ENCODE data around the gene SPAG5. TPM values are rescaled to one million over a fixed set of nuclear protein-coding genes. Genes with fewer than 3 reads are reported as not detected.
A peak's percentile ranks its signal among the peaks of the same experiment; 100 is the strongest.
"Not testable (repeated sequence)": the region's sequence is repeated elsewhere in the genome, so short reads cannot be mapped to it uniquely, and the experiment has no call there.

SPAG5 gene
- total RNA-seq, 1 donor from 2014 or later: 28.5 TPM

GRCh38 chr17:28577466-28577824 lies 21.4 kb downstream of the SPAG5 start:
- no peak for TF ChIP-seq CTCF (IDR thresholded peaks at IDR 0.05; ENCODE audit: unreplicated experiment)

GRCh38 chr17:28576758-28577465 lies 21.9 kb downstream of the SPAG5 start, which contains the start of gene ALDOC:
ALDOC (minus strand) TSS chr17:28576895; CDS start chr17:28575532, 1,363 bp downstream.
- Mint-ChIP-seq H3K4me1 (ENCODE audit: unreplicated experiment) (peaks cover 7% of the 10 kb centered on the region), H3K9me3 (ENCODE audit: unreplicated experiment) (no peaks in the 10 kb centered on the region), H3K27ac (ENCODE audit: unreplicated experiment) (no peak within 1 kb of the TSS), H3K4me3 (ENCODE audit: unreplicated experiment) (peak within 1 kb of the TSS; percentile 76), H3K27me3 (ENCODE audit: unreplicated experiment) (peaks cover 10% of the 10 kb centered on the region), H3K36me3 (ENCODE audit: low read depth, unreplicated experiment) (peaks cover 19% of the 10 kb centered on the region)
- DNase-seq (ENCODE audit: low spot score): peak; percentile 87
- no peak for TF ChIP-seq CTCF (IDR thresholded peaks at IDR 0.05; ENCODE audit: unreplicated experiment)

More at GRCh38 chr17:28577466-28577824, 21.4 kb downstream of the SPAG5 start:
- Mint-ChIP-seq H3K4me1 (ENCODE audit: unreplicated experiment) (peaks cover 7% of the 10 kb centered on the region), H3K36me3 (ENCODE audit: low read depth, unreplicated experiment) (peaks cover 19% of the 10 kb centered on the region), H3K9me3 (ENCODE audit: unreplicated experiment) (no peaks in the 10 kb centered on the region), H3K4me3 (ENCODE audit: unreplicated experiment) (no peak overlapping the region), H3K27me3 (ENCODE audit: unreplicated experiment) (peaks cover 8% of the 10 kb centered on the region), H3K27ac (ENCODE audit: unreplicated experiment) (no peak overlapping the region)
- no peak for DNase-seq (ENCODE audit: low spot score)

- H3K4me1 Mint-ChIP-seq (ENCODE audit: unreplicated experiment); H3K9me3 Mint-ChIP-seq (ENCODE audit: unreplicated experiment); DNase-seq (ENCODE audit: low spot score); H3K27ac Mint-ChIP-seq (ENCODE audit: unreplicated experiment); H3K27me3 Mint-ChIP-seq (ENCODE audit: unreplicated experiment): not testable (repeated sequence)
- Mint-ChIP-seq H3K36me3 (ENCODE audit: low read depth, unreplicated experiment) (peaks cover 19% of the 10 kb centered on the region), H3K4me3 (ENCODE audit: unreplicated experiment) (peak overlapping the region; percentile 76)
Observed at GRCh38 chr17:28576016-28576415, 22.8 kb downstream of the SPAG5 start.

- H3K27me3 Mint-ChIP-seq (ENCODE audit: unreplicated experiment): peaks cover 8% of the 10 kb centered on the region
- H3K36me3 Mint-ChIP-seq (ENCODE audit: low read depth, unreplicated experiment): peaks cover 15% of the 10 kb centered on the region
- no peak for DNase-seq (ENCODE audit: low spot score)
- H3K27ac Mint-ChIP-seq (ENCODE audit: unreplicated experiment): no peak overlapping the region
- no peak overlapping the region for H3K4me3 Mint-ChIP-seq (ENCODE audit: unreplicated experiment)
- TF ChIP-seq CTCF (IDR thresholded peaks at IDR 0.05; ENCODE audit: unreplicated experiment): no peak
- no peaks in the 10 kb centered on the region for H3K9me3 Mint-ChIP-seq (ENCODE audit: unreplicated experiment)
- H3K4me1 Mint-ChIP-seq (ENCODE audit: unreplicated experiment): peaks cover 11% of the 10 kb centered on the region
Observed at GRCh38 chr17:28575126-28575795, 23.6 kb downstream of the SPAG5 start.

GRCh38 chr17:28574526-28574925 lies 24.3 kb downstream of the SPAG5 start:
- peaks cover 11% of the 10 kb centered on the region for H3K36me3 Mint-ChIP-seq (ENCODE audit: low read depth, unreplicated experiment)
- H3K4me3 Mint-ChIP-seq (ENCODE audit: unreplicated experiment): no peak overlapping the region
- no peak for DNase-seq (ENCODE audit: low spot score)
- no peak overlapping the region for H3K27ac Mint-ChIP-seq (ENCODE audit: unreplicated experiment)
- H3K4me1 Mint-ChIP-seq (ENCODE audit: unreplicated experiment): peaks cover 11% of the 10 kb centered on the region
- H3K27me3 Mint-ChIP-seq (ENCODE audit: unreplicated experiment): peaks cover 8% of the 10 kb centered on the region
- H3K9me3 Mint-ChIP-seq (ENCODE audit: unreplicated experiment): no peaks in the 10 kb centered on the region
- TF ChIP-seq CTCF (IDR thresholded peaks at IDR 0.05; ENCODE audit: unreplicated experiment): no peak

Data from endothelial cell (in vitro differentiated cells).